ENCODE data around the gene CASP2.

The CASP2 gene

DNA sequence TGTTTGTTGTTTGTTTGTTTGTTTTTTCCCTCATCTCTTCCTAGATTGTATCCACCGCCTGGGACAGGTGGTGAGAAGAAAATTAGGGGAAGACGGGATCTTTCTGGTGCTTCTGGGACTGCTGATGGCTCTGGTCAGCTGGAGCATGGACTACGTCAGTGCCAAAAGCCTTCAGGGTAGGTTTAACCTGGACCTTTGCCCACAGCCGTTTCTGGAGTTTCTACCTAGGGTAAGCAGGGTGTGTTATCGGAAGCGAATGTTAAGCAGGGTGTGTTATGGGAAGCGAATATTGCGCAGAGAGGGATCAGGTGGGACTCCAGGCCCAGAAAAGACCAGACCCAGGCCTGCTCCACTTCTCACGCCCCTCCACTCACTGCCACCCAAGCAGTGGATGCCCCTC, 32.5 kb downstream of the CASP2 start:
- DNase-seq: no peak
- Mint-ChIP-seq H3K36me3 (no peaks in the 10 kb centered on the region), H3K4me1 (peaks cover 0 to 5% of the 10 kb centered on the region in 2 donors), H3K4me3 (no peak overlapping the region), H3K27ac (no peak overlapping the region), H3K27me3 (peaks cover 0 to 5% of the 10 kb centered on the region in 2 donors), H3K9me3 (no peaks in the 10 kb centered on the region)
- ATAC-seq (replicated peaks): no peak

DNA sequence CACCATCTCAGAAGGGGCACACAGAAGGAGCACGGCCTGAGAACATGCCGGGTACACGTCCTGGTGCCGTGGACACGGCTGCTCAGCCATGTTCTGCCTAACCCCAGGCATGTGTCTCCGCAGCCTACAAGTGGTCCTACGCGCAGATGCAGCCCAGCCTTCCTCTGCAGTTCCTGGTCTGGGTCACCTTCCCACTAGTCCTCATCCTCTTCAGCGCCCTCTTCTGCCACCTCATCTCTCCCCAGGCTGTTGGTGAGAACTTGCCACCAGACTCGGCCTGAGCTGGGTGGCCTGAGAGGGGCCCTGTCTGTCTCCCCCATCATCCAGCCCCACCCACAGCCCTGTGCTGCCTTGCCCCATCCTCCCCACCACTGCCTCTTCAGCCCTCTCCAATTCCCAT, 33.1 kb downstream of the CASP2 start:
- peaks cover 0 to 7% of the 10 kb centered on the region in 2 donors for H3K4me1 Mint-ChIP-seq
- no peak for ATAC-seq (replicated peaks)

DNA sequence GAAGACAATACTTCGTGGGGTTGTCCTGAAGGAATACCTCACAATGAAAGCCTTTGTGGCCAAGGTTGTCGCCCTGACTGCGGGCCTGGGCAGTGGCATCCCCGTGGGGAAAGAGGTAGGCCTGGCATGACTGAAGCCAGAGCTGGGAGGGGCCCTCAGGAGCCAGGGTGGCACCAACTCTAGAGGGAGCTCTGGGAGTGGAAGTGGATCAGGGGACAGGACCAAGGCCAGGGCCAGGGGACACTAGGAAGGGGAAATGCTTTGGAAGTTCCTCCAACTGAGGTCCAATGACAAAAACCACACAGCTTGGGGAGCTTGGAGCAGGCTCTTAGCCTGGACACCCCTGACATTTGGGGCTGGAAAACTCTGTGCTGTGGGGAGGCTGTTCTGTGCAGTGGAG, 33.6 kb downstream of the CASP2 start:
- Mint-ChIP-seq H3K36me3 (no peaks in the 10 kb centered on the region), H3K27ac (no peak overlapping the region), H3K4me3 (no peak overlapping the region), H3K4me1 (peaks cover 0 to 10% of the 10 kb centered on the region in 2 donors), H3K9me3 (no peaks in the 10 kb centered on the region), H3K27me3 (peaks cover 0 to 5% of the 10 kb centered on the region in 2 donors)
- DNase-seq (no peak), ATAC-seq (replicated peaks) (no peak)

More for the DNA sequence above, 33.1 kb downstream of the CASP2 start:
- Mint-ChIP-seq H3K4me3 (no peak overlapping the region), H3K27me3 (peaks cover 0 to 5% of the 10 kb centered on the region in 2 donors), H3K27ac (no peak overlapping the region), H3K9me3 (no peaks in the 10 kb centered on the region), H3K36me3 (no peaks in the 10 kb centered on the region)
- no peak for DNase-seq

DNA sequence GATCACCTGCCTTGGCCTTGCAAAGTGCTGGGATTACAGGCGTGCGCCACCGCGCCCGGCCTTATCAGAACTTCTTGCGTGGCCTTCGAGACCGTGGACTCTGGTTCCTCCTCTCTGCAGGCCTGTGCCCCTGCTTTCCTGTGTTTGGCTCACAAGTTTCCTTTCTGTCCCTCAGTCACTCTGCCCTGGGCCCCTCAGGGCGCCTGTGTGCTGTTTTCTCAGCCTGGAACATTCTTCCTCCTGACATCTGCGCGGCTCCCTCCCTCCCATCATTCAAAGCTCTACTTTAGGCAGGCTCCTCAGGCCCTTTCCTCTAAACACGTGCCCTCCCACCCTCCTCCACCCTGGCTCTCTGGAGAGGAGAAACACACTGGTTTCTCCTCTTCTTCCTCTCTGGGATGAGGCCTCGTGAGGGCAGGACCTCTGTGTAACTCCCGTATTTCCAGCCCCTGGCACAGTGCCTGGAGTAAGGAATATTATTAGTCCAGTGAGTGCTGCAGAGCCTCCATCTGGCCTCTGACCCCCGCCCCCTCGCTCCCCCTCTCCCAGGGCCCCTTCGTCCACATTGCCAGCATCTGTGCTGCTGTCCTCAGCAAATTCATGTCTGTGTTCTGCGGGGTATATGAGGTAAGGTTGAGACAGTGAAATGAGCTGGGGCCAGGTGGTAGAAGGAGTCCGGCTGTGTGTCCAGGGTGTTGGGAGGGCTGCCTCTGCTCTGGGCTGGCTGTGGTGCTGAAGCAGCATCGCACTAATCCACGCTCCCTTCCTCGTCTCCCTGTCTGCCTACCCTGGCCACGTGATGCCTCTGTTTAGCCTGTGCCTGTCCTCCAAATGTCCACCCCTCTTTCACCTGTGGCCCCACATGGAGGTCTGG, 34.8 kb downstream of the CASP2 start:
- no peak for DNase-seq
- Mint-ChIP-seq H3K27me3 (peaks cover 0 to 5% of the 10 kb centered on the region in 2 donors), H3K4me3 (no peak overlapping the region), H3K4me1 (peaks cover 4 to 13% of the 10 kb centered on the region in 2 donors), H3K36me3 (no peaks in the 10 kb centered on the region), H3K27ac (no peak overlapping the region), H3K9me3 (no peaks in the 10 kb centered on the region)
- no peak for ATAC-seq (replicated peaks)

DNA sequence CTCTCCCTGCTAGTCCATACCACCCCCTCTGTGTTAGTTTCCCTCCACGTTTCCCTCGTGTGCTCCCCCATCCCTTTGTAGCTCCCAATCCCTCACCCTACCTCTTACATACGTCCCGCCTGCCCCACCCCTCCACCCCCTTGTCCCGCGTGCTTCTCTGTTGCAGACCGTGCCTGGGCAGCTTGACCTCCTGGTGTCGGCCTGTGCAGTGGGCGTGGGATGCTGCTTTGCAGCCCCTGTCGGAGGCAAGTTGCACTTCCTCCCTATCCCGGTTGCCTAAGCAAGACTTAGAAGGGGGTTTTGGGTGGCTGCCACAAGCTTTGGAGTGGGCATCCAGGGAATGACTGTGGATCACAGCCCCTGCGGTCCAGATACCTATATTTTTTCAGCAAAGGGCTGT, 35.5 kb downstream of the CASP2 start:
- Mint-ChIP-seq H3K27me3 (peaks cover 0 to 5% of the 10 kb centered on the region in 2 donors), H3K4me3 (no peak overlapping the region), H3K9me3 (no peaks in the 10 kb centered on the region), H3K27ac (no peak overlapping the region), H3K4me1 (peaks cover 7 to 14% of the 10 kb centered on the region in 2 donors), H3K36me3 (no peaks in the 10 kb centered on the region)
- no peak for DNase-seq
- no peak for ATAC-seq (replicated peaks)

DNA sequence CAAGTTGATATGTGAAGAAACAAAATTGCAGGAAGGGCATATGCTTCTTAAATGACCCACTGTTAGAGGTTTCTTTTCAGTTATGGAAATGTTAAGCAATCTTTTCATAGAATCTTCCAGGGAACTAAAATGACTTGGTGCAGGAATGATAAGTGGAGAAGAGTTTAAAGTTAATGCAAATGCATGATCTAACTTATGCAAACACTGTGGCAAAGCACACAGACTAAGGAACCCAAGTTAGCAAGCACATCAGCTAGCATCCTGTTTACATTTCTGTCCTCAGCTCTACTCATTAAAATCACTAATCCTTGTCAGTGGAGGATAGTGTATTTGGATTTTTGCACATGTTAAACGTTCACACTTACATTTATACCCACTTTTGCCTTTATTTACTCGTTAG, 37.1 kb downstream of the CASP2 start:
- H3K4me1 Mint-ChIP-seq: peaks cover 7 to 14% of the 10 kb centered on the region in 2 donors
- H3K9me3 Mint-ChIP-seq: no peaks in the 10 kb centered on the region
- no peaks in the 10 kb centered on the region for H3K36me3 Mint-ChIP-seq
- no peak overlapping the region for H3K4me3 Mint-ChIP-seq
- H3K27me3 Mint-ChIP-seq: no peaks in the 10 kb centered on the region
- DNase-seq (no peak), ATAC-seq (replicated peaks) (no peak)
- no peak overlapping the region for H3K27ac Mint-ChIP-seq

DNA sequence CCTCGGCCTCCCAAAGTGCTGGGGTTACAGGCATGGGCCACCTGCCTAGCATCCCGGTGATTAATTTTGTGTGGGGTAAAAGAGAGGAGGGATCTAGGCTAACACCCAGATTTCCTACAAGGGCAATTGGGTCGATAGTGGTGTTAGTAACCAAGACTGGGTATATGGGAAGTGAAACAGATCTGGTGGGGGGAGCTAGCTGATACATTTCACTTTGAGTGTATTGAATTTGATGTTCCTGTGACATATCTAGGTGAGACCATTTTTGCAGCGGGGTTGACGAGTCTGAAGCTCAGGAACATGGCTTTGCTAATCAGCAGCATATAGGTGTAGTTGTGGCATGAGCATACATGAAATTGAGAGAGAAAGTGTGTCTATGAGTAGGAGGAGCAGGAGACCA, 39.8 kb downstream of the CASP2 start:
- peaks cover 7 to 14% of the 10 kb centered on the region in 2 donors for H3K4me1 Mint-ChIP-seq
- ATAC-seq (replicated peaks): peak; percentile 76 to 78
- H3K36me3 Mint-ChIP-seq: no peaks in the 10 kb centered on the region
- no peak overlapping the region for H3K4me3 Mint-ChIP-seq
- no peak for DNase-seq
- no peak overlapping the region for H3K27ac Mint-ChIP-seq
- no peaks in the 10 kb centered on the region for H3K27me3 Mint-ChIP-seq
- no peaks in the 10 kb centered on the region for H3K9me3 Mint-ChIP-seq

DNA sequence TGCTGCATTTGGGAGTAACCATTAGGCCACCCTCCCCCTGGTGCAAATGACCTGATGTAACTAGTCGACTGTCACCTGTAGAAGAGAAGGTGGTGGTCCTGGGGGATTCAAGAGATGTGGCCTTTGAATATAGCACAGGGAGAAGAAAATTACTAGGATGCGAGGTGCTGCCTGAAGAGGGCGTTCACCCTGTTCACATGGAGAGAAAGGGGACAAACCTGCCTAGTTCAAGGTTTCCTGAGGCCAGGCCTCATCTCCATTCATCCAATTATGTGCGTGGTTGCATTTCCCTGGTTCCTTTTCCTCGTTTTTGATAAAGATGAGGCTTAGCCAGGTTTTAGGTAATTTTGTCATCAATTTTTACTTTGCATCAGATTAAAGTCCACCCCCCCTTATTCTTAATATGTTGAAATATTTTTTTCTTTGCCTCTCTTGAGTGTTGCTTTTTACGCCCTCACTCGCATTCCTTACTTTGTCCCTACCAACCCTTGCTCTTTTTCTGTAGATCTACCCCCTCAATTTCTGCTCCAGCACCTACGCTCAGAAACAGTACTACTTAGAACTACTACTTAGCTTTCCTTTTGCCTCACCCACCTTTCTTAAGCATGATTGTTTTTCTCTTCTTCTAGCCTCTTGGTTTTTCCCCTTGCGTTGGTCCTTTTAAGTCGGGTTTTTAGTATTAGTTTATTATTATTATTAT, 41.5 kb downstream of the CASP2 start:
- ATAC-seq (replicated peaks): no peak
- no peak for DNase-seq
- no peak overlapping the region for H3K4me3 Mint-ChIP-seq
- no peak overlapping the region for H3K27ac Mint-ChIP-seq
- H3K27me3 Mint-ChIP-seq: peaks cover 0 to 6% of the 10 kb centered on the region in 2 donors
- H3K4me1 Mint-ChIP-seq: peaks cover 7 to 14% of the 10 kb centered on the region in 2 donors
- H3K9me3 Mint-ChIP-seq: no peaks in the 10 kb centered on the region
- no peaks in the 10 kb centered on the region for H3K36me3 Mint-ChIP-seq

DNA sequence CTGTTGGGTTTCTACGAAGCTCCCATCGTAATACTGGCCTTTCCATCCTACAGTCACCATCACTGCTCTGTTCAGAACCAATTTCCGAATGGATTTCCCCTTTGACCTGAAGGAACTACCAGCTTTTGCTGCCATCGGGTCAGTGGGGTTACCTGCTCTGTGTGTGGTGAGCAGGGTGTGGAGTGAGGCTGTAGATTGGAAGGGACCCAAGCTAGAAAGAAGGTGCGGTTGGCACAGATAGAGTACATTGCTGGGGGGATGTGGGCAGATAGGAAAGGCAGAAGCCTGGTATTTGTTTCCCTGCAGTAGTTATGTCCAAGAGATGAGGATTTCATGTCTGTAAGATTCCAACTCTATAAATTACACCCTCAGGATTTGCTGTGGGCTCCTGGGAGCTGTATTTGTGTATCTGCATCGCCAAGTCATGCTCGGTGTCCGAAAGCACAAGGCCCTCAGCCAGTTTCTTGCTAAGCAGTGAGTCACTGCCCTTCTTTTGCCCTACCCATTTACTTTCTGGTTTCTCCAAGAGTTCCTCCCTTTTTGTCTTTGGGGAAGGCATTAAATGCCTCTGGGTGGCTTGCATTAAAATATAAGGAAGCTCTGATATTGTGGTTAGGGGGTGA, 43.1 kb downstream of the CASP2 start:
- H3K4me1 Mint-ChIP-seq: peaks cover 7% of the 10 kb centered on the region in 2 donors
- H3K4me3 Mint-ChIP-seq: no peak overlapping the region
- ATAC-seq (replicated peaks) (no peak), DNase-seq (no peak)
- H3K9me3 Mint-ChIP-seq: no peaks in the 10 kb centered on the region
- no peaks in the 10 kb centered on the region for H3K36me3 Mint-ChIP-seq
- peaks cover 5 to 14% of the 10 kb centered on the region in 2 donors for H3K27me3 Mint-ChIP-seq
- H3K27ac Mint-ChIP-seq: no peak overlapping the region

DNA sequence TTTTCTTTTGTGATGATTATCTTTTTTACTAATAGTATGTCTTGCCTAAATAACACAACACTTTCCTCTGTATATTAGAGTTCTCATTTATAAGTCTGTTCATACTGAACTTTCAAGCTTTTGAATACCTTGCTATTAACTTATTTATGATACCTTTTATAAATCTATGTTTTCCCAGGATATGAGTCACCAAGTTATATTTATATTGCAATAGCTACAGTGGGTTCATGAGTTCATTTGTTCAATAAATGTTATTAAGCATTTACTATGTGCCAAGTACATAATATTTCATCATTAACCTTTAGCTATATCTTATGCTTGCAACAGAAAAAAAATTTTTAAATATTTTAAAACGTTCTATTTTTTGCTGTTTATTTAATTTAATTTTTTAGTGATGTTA, 46.1 kb downstream of the CASP2 start:
- no peaks in the 10 kb centered on the region for H3K9me3 Mint-ChIP-seq
- DNase-seq: no peak
- no peaks in the 10 kb centered on the region for H3K36me3 Mint-ChIP-seq
- no peak overlapping the region for H3K4me3 Mint-ChIP-seq
- H3K4me1 Mint-ChIP-seq: no peaks in the 10 kb centered on the region
- ATAC-seq (replicated peaks): no peak
- H3K27me3 Mint-ChIP-seq: peaks cover 15 to 25% of the 10 kb centered on the region in 2 donors
- H3K27ac Mint-ChIP-seq: no peak overlapping the region

DNA sequence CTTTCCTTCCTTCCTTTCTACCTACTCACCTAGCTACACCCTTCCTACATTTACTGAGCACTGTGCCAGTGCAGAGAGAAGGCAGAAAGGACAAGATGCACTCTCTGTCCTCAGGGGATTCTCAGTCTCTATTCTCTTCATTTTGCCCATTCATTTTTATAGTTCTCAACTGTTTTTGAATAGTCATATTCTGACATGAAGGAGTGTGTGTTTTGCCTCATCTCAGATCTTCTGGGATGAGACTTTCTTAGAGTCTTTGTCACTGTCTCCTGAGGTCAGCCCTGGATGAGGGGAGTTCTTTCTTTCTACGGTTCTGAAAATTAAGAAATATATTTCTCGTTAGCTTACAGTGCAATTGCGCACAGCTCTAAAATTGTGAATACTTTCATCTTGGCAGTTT, 49.1 kb downstream of the CASP2 start:
- Mint-ChIP-seq H3K36me3 (no peaks in the 10 kb centered on the region), H3K9me3 (no peaks in the 10 kb centered on the region), H3K27ac (no peak overlapping the region), H3K4me1 (no peaks in the 10 kb centered on the region), H3K4me3 (no peak overlapping the region), H3K27me3 (peaks cover 15 to 43% of the 10 kb centered on the region in 2 donors)
- ATAC-seq (replicated peaks) (no peak), DNase-seq (no peak)

DNA sequence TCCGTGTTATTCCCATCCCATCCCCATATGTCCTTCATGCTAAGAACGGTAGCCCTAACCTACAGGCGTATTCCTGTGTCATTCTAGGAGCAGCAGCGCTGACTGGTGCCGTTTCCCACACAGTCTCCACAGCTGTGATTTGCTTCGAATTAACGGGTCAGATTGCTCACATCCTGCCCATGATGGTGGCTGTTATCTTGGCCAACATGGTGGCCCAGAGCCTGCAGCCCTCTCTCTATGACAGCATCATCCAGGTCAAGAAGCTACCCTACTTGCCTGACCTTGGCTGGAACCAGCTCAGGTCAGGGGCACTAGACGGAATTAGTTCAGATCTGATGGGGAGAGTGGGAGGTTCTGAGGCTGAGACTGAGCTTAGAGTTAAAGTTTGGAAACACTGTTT, 53.7 kb downstream of the CASP2 start:
- ATAC-seq (replicated peaks) (no peak), DNase-seq (no peak)
- H3K27me3 Mint-ChIP-seq: peaks cover 33 to 58% of the 10 kb centered on the region in 2 donors
- H3K27ac Mint-ChIP-seq: no peak overlapping the region
- H3K4me1 Mint-ChIP-seq: peaks cover 6 to 9% of the 10 kb centered on the region in 2 donors
- no peaks in the 10 kb centered on the region for H3K9me3 Mint-ChIP-seq
- H3K4me3 Mint-ChIP-seq: no peak overlapping the region
- no peaks in the 10 kb centered on the region for H3K36me3 Mint-ChIP-seq

DNA sequence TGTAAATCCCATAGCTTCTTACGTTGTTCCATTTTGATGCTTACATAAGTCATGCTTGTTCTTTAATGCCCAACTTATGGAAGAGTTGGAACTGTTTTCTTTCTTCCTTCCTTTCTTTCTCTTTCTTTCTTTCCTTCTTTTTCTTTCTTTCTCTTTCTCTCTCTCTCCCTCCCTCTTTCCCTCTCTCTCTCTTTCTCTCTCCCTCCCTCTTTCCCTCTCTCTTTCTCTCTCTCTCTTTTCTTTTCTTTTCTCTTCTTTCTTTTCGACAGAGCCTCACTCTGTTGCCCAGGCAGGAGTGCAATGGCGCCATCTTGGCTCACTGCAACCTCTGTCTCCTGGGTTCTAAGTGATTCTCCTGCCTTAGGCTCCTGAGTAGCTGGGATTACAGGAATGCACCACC, 55.4 kb downstream of the CASP2 start:
- Mint-ChIP-seq H3K4me1 (peaks cover 6 to 9% of the 10 kb centered on the region in 2 donors), H3K9me3 (no peaks in the 10 kb centered on the region), H3K4me3 (no peak overlapping the region), H3K27me3 (peaks cover 31 to 58% of the 10 kb centered on the region in 2 donors), H3K27ac (no peak overlapping the region), H3K36me3 (no peaks in the 10 kb centered on the region)
- ATAC-seq (replicated peaks) (no peak), DNase-seq (no peak)

DNA sequence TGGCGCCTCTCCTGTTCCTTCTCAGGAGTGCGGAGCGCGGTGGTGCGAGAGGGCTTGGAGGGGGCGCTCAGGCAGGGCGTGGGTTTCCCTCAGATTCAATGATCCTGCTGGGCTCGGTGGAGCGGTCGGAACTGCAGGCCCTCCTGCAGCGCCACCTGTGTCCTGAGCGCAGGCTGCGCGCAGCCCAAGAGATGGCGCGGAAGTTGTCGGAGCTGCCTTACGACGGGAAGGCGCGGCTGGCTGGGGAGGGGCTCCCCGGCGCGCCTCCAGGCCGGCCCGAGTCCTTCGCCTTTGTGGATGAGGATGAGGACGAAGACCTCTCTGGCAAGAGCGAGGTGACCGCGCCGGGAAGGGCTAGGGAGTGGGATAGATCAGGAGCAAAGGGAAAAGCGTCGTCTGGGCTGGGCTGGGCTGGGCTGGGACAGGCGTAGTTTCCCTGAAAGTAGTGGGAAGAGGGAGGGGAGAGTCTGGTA, 57.3 kb downstream of the CASP2 start:
- Mint-ChIP-seq H3K9me3 (no peaks in the 10 kb centered on the region), H3K4me1 (peaks cover 6 to 9% of the 10 kb centered on the region in 2 donors), H3K4me3 (peak overlapping the region; percentile 64 to 72), H3K27me3 (peaks cover 37 to 43% of the 10 kb centered on the region in 2 donors), H3K27ac (peak overlapping the region; percentile 20), H3K36me3 (no peaks in the 10 kb centered on the region)
- peak; percentile 94 to 95 for ATAC-seq (replicated peaks)
- no peak for DNase-seq
